Breast epithelium (tissue), 3 donors: ENCODE data around the gene TP53I11.

ENCODE experiments used
- CTCF ChIP-seq, 3 donors: fragments of 450-650 bp; IDR thresholded peaks; one replicate each; pipeline ENCODE4 v1.5.1; 2016 to 2017; ENCODE audit warnings: antibody characterized with exemption in 3 of 3, mild to moderate bottlenecking in 3 of 3, moderate library complexity in 3 of 3
- POLR2A ChIP-seq: fragments of 450-650 bp; IDR thresholded peaks from one replicate; pipeline ENCODE4 v1.6.1; 2016; ENCODE audit warnings: antibody characterized with exemption, mild to moderate bottlenecking, moderate library complexity
- POLR2AphosphoS5 ChIP-seq, 3 donors: sonication (generic); formaldehyde crosslinking; IDR thresholded peaks; one replicate each; pipeline ENCODE4 v1.6.1; 2017; ENCODE audit warnings: antibody characterized with exemption in 3 of 3

GRCh38 chr11:44944853-44945235, 5.8 kb downstream of the TP53I11 start:
- TF ChIP-seq CTCF (IDR thresholded peaks at IDR 0.05): no peak
- no peak for TF ChIP-seq POLR2A
- no peak for TF ChIP-seq POLR2AphosphoS5 (IDR thresholded peaks at IDR 0.05)
